Non-pigmented ciliary epithelial cell (primary cell): Measurements from ENCODE around the gene ZMYM3.
"Not testable (repeated sequence)": the region's sequence is repeated elsewhere in the genome, so short reads cannot be mapped to it uniquely, and the experiment has no call there.

Experiments used
- DNase-seq: peaks from one replicate; pipeline ENCODE4 v3.0.0-alpha.2; 2010; ENCODE audit warnings: low read depth

Gene ZMYM3

DNA sequence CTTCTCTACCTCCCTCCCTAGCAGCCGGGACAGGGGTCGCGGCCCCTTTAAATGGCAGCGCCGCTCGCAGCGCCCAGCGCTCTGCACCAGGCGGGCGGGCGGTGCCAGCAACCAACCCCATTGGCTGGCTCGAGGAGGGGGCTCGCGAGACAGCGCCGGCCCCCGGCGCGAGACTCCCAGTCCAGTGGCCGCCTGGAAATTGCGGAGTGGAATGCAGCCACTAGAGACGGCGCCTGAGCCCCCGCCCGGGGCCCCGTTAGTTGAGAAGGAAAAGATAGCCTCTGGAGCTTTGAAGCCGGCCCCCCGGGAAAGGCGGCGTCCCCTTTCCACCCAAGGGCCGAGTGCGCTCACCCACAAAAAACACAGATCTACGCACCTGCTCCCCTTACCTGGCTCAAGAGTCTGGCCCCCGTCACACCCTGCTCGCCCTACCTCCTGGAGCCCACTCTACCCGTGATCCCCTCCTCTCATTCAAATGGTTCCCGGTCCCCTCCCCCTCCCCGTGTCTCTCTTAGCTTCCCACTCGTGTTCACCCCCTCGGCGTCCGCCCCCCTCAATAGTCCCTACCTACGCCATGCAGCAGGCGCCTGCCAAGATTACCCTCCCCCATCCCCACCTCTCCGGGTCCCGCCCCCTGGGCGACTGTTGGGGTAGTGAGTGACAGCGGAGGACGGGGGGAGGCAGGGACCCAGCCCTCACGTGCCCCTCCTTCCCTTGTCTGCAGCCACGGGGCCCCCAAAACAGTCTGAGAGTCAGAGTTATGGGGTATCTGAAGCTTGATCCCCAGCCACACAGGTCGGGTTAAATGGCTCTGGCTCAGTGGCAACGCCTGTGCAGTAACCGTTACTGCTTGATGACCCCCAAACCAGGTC is at the start of gene ZMYM3:
TSS of gene ZMYM3 (minus strand) at position 49 of the 872 bp plus-strand sequence. CDS start 885 bp downstream, outside the sequence.
- peak; percentile 22 for DNase-seq

- no peak for DNase-seq
Measured at GRCh38 chrX:71302461-71303213, 48.7 kb upstream of the ZMYM3 start.

DNA sequence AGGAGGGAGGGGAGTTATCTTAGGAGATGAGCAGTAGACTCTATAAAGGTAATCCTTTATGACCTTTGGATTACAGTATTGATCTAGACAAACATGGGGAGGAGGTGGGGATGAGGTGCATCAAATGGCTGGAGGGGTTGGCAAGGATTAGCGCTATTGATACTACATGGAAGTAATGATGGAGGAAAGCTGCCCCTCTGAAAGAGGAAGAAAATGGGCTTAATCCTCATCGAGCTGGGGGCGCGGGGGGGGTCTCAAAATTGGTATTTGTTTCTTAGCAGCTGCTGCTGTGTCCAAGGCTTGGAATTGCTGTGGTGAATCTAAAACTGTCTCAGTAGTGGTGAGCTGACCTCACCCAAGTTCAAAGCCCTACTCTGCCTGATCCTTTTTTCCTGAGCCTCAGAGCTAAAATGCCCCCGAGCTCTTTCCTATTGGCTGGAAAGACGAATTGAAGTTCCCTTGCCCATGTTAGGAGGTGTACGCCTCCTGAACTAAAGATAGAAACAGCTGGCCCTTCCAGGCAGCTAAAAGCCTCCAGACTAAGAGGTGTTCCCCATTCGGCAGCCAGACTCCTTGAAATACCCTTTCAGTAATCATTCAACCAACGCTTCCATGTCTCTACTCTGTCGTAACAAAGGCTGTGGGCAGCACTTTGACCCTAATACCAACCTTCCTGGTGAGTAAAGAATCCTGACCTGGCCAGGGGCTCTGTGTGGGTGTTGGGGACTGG is 47.4 kb upstream of the ZMYM3 start, which contains the start of gene ITGB1BP2:
TSS of gene ITGB1BP2 (plus strand) at position 556 of the 730 bp plus-strand sequence. CDS start at position 613, 57 bp downstream.
- DNase-seq = no peak

DNA sequence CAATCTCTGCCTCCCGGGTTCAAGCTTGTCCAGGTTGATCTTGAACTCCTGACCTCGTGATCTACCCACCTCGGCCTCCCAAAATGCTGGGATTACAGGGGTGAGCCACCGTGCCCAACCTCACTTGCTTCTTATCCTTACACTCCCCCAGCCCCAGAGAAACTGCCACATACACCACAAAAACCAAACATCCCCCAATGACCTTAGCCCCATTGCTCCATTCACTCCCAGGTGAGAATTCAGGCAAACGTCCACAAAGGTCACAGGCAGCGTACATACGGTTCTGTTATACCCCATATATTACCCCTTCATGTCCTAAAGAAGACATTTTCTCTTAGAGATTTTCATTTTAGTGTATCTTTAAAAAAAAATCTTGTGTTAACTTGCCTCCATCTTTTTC is 46.6 kb upstream of the ZMYM3 start:
- DNase-seq = not testable (repeated sequence)

DNA sequence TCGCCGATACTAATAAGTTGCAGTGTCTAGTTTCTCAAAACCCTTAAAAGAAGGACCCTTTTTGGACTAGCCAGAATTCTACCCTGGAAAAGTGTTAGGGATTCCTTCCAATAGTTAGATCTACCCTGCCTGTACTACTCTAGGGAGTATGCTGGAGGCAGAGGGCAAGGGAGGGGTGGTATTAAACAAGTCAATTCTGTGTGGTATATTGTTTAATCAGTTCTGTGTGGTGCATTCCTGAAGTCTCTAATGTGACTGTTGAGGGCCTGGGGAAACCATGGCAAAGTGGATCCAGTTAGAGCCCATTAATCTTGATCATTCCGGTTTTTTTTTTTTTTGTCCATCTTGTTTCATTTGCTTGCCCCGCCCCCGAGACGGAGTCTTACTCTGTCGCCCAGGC is 46.1 kb upstream of the ZMYM3 start:
- not testable (repeated sequence) for DNase-seq

DNA sequence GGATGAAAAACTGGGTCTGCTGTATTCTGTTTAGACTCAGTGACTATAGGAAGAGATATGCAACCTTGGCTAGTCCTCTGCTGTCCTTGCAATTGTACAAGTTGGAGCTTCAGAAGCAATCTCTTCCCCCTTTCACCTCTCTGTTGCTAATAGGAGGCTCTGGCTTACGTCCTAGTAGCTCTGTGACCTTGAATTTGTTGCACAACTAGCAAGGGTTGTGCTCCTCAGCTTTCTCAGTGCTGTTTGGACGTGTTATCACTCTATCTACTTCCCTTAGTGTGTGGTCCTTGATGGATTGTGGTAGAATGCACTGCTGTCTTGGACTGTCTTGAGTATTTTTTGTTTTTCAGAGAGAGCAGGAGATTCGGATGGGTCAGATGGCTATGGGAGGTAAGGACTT is 44.2 kb upstream of the ZMYM3 start:
- DNase-seq = no peak

- no peak for DNase-seq
Measured at GRCh38 chrX:71296806-71297205, 42.9 kb upstream of the ZMYM3 start.

- no peak for DNase-seq
Measured at GRCh38 chrX:71292669-71293365, 38.9 kb upstream of the ZMYM3 start.

DNA sequence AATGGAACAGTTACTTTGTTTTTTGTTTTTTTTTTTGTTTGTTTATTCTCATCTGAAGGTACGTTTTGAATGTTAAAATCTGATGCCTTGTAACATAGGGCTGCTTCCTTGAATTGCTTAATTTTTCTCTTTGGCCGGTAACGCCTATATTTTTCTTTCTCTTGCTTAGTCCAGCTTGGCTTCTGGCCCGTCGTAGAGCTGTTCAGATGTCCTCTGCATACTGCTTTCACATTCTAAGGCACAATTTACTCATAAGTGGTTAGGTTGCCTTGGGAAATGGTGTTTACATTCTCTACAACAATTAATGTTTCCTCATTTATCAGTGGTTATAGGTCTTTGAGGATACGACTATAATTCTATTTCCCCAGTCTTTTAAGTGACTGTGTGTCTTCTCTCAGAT is 37.4 kb upstream of the ZMYM3 start:
- DNase-seq = no peak

- DNase-seq = no peak
Measured at GRCh38 chrX:71285929-71286328, 32.0 kb upstream of the ZMYM3 start.

- DNase-seq = peak; percentile 90
Measured at GRCh38 chrX:71283403-71284143, 29.6 kb upstream of the ZMYM3 start, which contains the start of gene NONO. Gene NONO, plus strand, starts transcription at chrX:71283635. Its CDS starts 7,003 bp downstream, at chrX:71290638.

DNA sequence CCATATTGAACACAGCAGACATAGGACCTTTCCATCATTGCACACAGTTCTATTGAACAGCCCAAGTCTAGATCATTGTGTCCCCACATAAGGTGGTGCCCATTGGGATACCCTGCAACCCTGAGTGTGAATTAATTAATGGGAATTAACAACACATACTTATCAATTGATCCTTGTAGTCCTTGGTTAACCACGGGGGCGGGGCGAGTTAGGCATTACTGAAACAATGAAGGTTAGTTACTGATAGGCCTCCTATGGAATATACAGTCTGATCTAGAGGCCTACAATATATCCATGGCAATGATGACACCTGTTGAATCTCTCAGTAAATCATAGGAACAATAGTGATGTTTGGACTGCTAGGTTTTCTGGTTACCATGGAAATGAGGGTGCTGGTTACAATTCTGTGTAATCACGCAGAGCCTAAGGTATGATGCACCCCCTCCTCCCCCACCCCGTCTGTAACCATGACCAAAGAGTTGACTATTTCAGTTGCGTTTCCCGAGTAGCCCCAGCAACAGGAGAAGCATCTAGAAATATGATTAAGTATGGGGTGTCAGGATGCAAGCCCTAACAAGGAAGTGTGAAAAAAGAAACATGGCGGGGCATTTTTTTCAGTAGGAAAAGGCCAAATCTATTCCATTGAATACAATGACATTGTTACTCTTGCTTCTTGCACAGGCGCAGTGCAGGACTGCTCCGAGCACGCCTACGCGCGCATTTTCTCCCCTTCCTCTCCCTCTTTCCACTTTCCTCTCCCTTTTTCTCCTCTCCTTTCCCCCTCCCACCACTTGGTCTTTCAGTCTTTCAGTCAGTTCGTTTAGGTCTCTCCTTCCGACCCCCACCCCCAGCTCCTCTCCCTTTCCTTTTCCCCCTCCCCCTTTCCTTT is 28.8 kb upstream of the ZMYM3 start:
- no peak for DNase-seq

GRCh38 chrX:71281300-71281699 is 27.4 kb upstream of the ZMYM3 start:
- DNase-seq = not testable (repeated sequence)

- DNase-seq = not testable (repeated sequence)
Measured at GRCh38 chrX:71272313-71272712, 18.4 kb upstream of the ZMYM3 start.

DNA sequence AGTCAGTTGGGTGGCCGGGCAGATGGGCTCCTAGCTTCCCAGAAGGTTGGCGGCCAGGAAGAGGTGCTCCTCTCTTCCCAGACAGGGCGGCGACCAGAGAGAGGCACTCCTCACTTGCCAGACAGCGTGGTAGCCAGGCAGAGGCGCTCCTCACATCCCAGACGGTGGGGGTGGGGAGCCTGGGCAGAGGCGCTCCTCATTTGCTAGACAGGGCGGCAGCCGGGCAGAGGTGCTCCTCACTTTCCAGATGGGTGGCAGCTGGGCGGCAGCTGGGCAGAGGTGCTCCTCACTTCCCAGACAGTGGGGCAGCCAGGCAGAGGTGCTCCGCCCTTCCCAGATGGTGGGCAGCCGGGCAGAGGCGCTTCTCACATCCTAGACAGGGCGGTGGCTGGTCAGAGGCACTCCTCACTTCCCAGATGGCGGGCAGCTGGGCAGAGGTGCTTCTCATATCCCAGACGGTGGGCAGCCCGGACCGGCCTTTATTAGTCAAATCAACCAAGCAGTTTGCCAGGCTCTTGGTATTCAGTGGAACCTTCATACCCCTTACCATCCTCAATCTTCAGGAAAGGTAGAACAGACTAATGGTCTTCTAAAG is 16.0 kb upstream of the ZMYM3 start:
- DNase-seq = no peak

GRCh38 chrX:71268624-71269023 is 14.7 kb upstream of the ZMYM3 start:
- not testable (repeated sequence) for DNase-seq

DNA sequence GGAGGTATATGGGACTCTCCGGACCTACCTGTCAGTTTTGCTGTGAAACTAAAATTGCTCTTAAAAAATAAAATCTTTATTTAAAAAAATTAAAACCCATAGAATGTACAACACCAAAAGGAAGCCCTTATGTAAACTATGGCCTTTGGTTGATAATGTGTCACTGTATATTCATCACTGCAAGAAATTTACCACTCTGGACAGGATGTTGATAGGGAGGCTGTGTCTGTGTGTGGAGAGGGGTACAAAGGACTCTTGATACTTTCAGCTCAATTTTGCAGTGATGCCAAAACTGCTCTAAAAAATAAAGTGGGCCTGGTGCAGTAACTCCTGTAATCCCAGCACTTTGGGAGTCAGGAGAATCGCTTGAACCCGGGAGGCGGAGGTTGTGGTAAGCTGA is 2.9 kb upstream of the ZMYM3 start:
- DNase-seq = no peak

DNA sequence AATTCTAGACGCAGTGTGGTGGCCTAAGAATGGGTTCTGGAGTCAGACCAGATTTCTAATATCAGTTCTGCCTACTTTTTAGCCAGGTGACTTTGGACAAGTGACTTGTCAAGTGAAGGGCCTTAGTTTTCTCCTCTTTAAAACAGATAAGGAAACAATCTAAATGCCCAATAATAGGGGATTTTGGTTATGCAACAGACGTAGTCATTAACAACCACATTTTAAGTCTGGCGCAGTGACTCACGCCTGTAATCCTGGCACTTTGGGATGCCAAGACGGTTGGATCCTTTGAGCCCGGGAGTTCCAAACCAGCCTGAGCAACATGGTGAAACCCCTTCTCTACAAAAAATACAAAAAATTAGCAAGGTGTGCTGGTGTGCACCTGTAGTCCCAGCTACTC is 2.1 kb upstream of the ZMYM3 start:
- DNase-seq = no peak
